Measurements from ENCODE around the gene CFAP92.
"Not testable (repeated sequence)": the region's sequence is repeated elsewhere in the genome, so short reads cannot be mapped to it uniquely, and the experiment has no call there.

Gene CFAP92

GRCh38 chr3:128884992-128885391, 108.9 kb downstream of the CFAP92 start:
- no peak for DNase-seq

DNA sequence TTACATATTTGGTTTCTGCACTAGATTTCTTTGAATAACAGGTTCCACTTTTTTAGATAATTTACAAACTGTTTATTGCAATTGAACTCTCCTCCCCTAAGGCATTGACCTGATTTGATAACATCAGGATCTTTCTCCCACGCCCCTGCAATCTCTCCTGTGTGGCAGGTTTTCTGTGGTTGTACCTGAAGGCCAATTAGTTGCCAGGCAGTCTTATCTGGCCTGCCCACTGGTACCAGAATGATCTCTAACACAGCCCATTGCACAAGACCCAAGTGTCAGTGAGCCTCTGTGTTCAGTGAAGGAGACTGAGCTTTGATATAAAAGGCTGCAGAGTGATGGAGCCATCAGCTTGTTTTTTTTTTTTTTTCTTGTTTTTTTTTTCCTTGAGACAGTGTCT, 111.2 kb downstream of the CFAP92 start:
- no peak for DNase-seq

DNA sequence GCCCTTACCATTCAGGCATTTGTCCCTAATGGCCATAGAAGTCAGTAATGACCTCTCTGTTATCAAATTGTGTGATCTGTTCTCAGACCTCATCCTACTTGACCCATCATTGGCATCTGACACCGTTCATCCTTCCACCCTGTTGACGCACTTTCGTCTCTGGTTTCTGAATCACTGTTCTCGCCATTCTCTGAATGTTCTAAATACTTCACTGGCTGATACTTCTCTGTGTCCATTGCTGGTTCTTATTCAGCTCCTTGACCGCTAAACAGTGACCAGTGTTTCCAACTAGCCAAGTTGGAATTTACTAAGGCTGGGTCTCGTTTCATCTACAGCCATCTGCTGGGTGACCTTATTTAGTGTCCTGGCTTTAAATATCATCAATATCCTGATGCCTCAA, 112.3 kb downstream of the CFAP92 start:
- DNase-seq = no peak

GRCh38 chr3:128880455-128880854, 113.4 kb downstream of the CFAP92 start:
- DNase-seq = not testable (repeated sequence)

GRCh38 chr3:128879991-128880390, 113.9 kb downstream of the CFAP92 start:
- DNase-seq = no peak

GRCh38 chr3:128879125-128879969, 114.5 kb downstream of the CFAP92 start, which contains the start of gene ACAD9:
ACAD9 (plus strand) TSS chr3:128879620; CDS start chr3:128879692, 72 bp downstream.
- DNase-seq = peak; percentile 99

GRCh38 chr3:128878556-128879124, 115.2 kb downstream of the CFAP92 start:
- no peak for DNase-seq

DNA sequence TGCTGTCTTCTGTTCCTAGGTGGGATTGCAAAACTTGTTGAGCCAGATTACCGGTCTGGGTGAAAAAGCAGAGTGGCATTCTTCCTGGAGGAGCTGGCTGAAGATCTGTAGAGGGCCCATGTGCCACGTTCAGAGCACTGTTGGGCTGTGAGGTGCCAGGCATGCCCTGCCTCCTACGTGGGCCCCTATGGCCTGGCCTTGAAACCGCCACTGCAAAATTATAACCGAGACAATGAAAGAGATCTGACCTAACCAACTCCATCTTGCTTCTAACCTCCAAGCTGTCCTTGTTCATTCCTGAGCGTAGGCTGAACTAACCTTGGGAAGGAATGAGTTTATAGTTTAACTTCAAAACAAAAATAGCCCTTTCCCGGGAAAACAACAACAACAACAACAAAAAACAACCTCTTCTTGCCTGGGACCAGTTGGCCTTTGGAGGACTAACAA, 115.8 kb downstream of the CFAP92 start:
- DNase-seq = no peak

DNA sequence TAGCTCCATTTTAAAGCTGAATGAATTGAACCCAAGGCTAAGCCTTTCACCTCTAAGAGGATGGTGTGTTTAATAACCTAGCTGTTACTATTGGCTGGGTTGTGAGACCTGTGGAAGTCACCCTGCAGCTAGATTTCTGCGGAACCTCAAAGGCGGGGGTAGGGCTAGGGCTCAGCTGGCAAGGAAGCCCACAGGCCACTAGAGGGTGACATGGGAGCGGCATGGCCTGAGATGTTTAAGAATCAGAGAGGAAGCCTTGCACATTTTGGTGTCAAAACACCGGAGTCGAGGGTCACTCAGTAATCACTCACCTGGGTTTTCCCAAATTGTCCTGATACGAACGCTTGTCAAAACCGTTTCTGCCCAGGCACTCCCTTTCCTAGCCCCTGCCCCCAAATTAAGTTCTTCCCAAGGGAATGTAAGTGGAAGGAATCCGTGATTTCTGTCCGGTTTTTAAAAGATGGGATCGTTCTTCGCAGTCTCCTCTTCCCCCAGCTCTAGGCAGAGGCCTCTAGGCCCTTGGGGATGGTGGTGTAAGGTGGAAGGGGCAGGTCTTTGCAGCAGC, 118.2 kb downstream of the CFAP92 start:
- peak; percentile 85 for DNase-seq

DNA sequence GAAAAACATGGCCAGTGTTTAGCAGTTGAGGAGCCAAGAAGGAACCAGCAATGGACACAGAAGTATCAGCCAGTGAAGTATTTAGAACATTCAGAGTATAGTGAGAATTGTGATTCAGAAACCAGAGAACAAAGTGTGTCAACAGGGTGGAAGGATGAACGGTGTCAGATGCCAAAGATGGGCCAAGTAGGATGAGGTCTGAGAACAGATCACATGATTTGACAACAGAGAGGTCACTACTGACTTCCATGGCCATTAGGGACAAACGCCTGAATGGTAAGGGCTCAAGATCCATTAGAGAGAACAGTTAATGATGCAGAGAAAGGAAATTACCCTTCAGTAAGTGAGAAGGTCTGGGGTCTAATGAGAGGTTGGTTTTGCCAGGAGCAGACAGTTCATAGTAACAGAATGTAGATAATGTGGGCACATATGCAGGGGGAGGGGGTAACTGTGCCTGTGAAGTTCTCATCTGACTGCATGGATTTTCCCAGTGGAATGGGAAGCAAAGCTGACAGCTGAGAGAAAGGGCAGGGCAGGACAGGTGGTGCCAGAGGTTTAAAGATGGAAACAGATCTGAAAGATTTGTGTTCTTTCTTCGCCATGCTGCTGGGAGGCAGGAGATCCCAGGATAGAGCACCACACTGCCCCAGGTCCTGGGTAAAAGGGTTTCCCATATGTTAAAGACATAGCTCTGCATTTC, 119.2 kb downstream of the CFAP92 start:
- no peak for DNase-seq

DNA sequence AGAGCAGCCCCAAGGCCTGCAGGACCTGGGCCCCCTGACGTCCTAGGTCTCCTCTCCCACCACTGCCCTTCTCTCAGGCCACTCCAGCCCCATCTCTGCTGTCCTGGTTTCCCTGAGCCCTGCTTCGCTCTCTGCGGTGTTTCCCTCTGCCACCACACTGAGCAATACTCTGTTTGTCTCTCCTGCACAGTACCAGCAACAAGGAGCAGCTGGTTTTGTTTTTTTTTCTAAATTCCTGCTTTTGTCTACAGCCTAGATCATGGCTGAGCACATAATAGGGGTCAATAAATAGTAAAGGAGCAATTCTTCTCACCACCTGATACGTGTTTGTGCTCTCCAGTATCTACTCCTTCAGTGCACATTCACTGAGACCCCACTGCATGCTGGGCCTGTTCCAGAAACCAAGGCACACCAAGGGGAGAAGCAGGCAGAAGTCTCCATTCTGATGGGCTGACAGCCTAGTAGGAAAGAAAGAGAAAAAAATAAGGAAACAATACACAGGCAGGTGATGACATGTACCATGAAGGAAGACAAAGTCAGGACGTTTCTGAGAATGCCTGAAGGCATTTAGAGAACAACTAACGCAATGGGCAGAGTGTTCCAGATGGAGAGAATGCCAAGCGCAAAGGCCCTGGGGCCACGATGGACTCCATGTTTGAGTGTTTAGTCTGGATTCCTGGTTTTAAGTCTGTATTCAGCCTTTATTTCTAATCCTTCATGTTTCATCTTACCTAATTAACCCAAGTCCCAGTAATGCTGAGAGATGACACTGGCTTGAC, 120.4 kb downstream of the CFAP92 start:
- no peak for DNase-seq

DNA sequence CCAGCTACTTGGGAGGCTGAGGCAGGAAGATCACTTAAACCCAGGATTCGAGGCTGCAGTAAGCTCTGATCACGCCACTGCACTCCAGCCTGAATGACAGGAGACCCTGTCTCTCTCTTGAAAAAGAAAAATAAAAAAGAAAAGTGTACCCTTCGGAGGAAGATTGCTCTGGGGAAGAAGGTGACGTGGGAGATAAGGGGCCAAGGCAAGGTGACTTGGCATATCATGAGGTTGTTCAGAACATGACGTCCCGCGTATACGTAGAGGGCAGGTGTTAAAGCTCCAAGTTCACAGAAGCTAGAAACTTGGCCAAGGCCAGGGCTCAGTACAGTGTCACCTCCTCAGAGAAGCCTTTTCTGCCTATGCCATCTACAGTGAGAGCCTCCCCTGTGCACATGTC, 121.1 kb downstream of the CFAP92 start:
- DNase-seq = no peak

GRCh38 chr3:128872282-128872681, 121.6 kb downstream of the CFAP92 start:
- DNase-seq = no peak

GRCh38 chr3:128870347-128870746, 123.5 kb downstream of the CFAP92 start:
- no peak for DNase-seq

DNA sequence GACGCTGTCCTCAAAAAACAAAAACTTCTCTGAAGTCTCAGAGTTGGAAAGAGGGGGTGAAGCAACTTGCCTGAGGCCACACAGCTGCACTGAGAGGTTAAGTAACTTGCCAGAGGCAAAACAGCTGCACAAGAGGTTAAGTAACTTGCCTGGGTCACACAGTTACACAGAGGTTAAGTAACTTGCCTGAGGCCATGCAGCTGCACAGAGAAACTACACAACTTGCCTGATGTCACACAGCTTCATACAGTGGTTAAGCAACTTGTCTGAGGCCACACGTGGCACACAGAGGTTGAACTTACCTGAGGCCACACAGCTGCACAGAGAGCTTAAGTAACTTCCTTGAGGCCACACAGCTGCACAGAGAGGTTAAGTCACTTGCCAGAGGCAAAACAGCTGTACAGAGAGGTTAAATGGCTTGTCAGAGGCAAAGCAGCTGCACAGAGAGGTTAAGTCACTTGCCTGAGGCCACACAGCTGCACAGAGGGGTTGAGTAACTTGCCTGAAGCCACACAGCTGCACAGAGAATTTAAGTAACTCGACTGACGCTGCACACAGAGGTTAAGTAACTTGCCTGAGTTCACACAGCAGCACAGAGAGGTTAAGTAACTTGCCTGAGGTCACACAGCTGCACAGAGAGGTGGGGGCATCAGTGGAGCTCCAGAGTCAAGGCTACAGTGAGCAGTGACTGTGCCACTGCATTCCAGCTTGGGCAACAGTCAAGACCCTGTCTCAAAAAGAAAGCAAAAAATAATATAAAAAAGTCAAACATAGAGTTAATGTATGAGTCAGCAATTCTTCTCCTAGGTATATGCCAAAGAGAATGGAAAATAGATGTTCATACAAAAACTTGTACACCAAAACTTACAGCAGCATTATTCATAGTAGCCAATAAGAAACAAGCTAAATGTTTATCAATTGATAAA, 126.4 kb downstream of the CFAP92 start:
- DNase-seq = peak; percentile 27

DNA sequence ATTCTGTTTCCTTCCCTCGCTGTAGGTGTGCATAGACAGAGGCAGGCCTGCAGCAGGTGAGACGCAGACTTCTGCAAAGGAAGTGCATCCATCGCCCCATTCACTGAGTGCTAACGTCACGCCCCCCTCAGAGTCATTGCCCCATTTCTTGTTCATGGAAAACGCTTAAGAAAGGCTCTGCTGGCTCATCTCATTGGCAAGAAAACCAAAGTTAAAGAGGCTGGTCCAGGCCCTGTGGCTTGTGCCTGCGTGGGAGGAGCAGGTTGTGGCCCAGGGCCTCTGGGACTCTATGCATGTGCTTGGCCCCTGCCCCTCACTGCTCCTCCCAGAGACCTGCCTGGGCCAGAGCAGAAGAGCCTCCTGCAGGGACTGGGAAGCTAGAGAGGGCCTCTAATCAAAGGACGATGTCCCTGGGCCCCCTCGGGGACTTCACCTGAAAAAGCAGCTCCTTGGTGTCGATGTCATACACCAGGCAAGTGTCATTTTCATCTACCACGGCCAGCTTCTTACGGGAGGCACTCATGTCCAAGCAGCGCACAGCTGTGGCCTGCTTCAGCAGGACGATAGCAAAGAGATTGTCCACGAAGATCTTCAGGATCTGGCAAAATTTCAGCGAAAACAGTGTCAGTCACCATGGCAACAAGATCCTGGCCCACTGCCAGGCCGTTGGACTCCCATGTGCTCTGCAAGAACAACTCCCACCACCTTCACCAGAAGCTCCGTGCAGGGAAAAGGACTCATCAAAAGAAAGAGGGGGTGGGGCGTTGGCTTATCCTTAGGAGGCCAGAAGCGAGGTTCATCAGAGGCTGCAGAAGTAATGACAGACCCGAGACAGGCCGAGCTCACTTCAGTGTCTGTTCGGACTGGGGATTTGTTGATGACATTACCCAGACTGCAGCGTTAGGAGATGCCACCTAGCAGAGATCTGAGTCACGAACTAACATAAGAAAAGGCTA, 128.7 kb downstream of the CFAP92 start:
- DNase-seq = peak; percentile 46

GRCh38 chr3:128864351-128864811, 129.5 kb downstream of the CFAP92 start:
- DNase-seq = no peak

GRCh38 chr3:128863560-128863959, 130.3 kb downstream of the CFAP92 start:
- DNase-seq = no peak

- no peak for DNase-seq
These were observed 132.4 kb downstream of the CFAP92 start for GRCh38 chr3:128861491-128861890.

All from activated effector memory CD4-positive, alpha-beta T cell treated with anti-CD3 and anti-CD28 coated beads, Interleukin-2, amount 50 U/mL, for 16 hours (primary cell).